WTC11 (cell line): ENCODE measurements around the gene ATRX. TPM values are rescaled to one million over a fixed set of nuclear protein-coding genes. Genes with fewer than 3 reads are reported as not detected.

ENCODE experiments used
- ATAC-seq: fragments of 200-7000 bp; cut with Tn5 transposase; 2 replicates; pipeline ENCODE4 v1.10.0; 2021; ENCODE audit warnings: mild to moderate bottlenecking, moderate library complexity
- CTCF ChIA-PET: fragments of 300-600 bp; sonication (Branson Sonifier 250); formaldehyde crosslinking; loops from one replicate; lab custom pipeline; 2021; ENCODE audit warnings: antibody characterized with exemption; lab: Charles Lee
- POLR2A ChIA-PET: fragments of 350-600 bp; sonication (Branson Sonifier 250); formaldehyde crosslinking; loops from one replicate; lab custom pipeline; 2021; ENCODE audit warnings: antibody characterized with exemption; lab: Charles Lee
- DNase-seq: peaks from one replicate; pipeline ENCODE4 v3.0.0; 2021; ENCODE audit warnings: low spot score
- H3K27ac Mint-ChIP-seq: 2 replicates; pipeline ENCODE4 v1.8.0; 2021; ENCODE audit warnings: mixed read lengths
- H3K27me3 Mint-ChIP-seq: 2 replicates; pipeline ENCODE4 v1.8.0; 2021; ENCODE audit warnings: low read depth, mild to moderate bottlenecking, moderate library complexity, mixed read lengths
- H3K36me3 Mint-ChIP-seq: 2 replicates; pipeline ENCODE4 v1.8.0; 2021; ENCODE audit warnings: mixed read lengths
- H3K4me1 Mint-ChIP-seq: 2 replicates; pipeline ENCODE4 v1.8.0; 2022; ENCODE audit warnings: mixed read lengths
- H3K4me3 Mint-ChIP-seq: 2 replicates; pipeline ENCODE4 v1.8.0; 2021; ENCODE audit warnings: mild to moderate bottlenecking, moderate library complexity, mixed read lengths
- H3K9me3 Mint-ChIP-seq: 2 replicates; pipeline ENCODE4 v1.8.0; 2021; ENCODE audit warnings: mixed read lengths
- ATF1 ChIP-seq: sonication (generic); formaldehyde crosslinking; IDR thresholded peaks from 2 replicates; pipeline ENCODE4 v1.8.1; 2023; ENCODE audit warnings: mild to moderate bottlenecking, moderate library complexity, missing genetic modification reagents
- ATF3 ChIP-seq: sonication (generic); formaldehyde crosslinking; conservative IDR thresholded peaks from 2 replicates; pipeline ENCODE4 v1.8.1; 2022; ENCODE audit warnings: mild to moderate bottlenecking, missing genetic modification reagents
- CDX4 ChIP-seq: fragments of 250-450 bp; sonication (Bioruptor Pico); IDR thresholded peaks from 2 replicates; pipeline ENCODE4 v1.9.0; 2021; ENCODE audit warnings: moderate library complexity, mild to moderate bottlenecking, inconsistent platforms, borderline replicate concordance
- CREB1 ChIP-seq: sonication (generic); formaldehyde crosslinking; IDR thresholded peaks from 2 replicates; pipeline ENCODE4 v1.8.0; 2023; ENCODE audit warnings: mild to moderate bottlenecking, missing genetic modification reagents
- ERG ChIP-seq: fragments of 250-450 bp; sonication (Bioruptor Pico); IDR thresholded peaks from 2 replicates; pipeline ENCODE4 v1.8.0; 2021; ENCODE audit warnings: mild to moderate bottlenecking
- FOXJ3 ChIP-seq: sonication (generic); formaldehyde crosslinking; IDR thresholded peaks from 2 replicates; pipeline ENCODE4 v1.9.0; 2021; ENCODE audit warnings: missing genetic modification reagents, mild to moderate bottlenecking, borderline replicate concordance
- FOXK1 ChIP-seq: sonication (generic); formaldehyde crosslinking; IDR thresholded peaks from 2 replicates; pipeline ENCODE4 v1.8.0; 2022; ENCODE audit warnings: mild to moderate bottlenecking, moderate library complexity, missing genetic modification reagents
- GABPB1 ChIP-seq: sonication (generic); formaldehyde crosslinking; IDR thresholded peaks from 2 replicates; pipeline ENCODE4 v1.8.1; 2023; ENCODE audit warnings: mild to moderate bottlenecking, missing genetic modification reagents
- HMGA2 ChIP-seq: fragments of 250-450 bp; sonication (Bioruptor Pico); IDR thresholded peaks from 2 replicates; pipeline ENCODE4 v1.4.0; 2021; ENCODE audit warnings: mild to moderate bottlenecking, moderate library complexity
- TCF7 ChIP-seq: sonication (generic); formaldehyde crosslinking; IDR thresholded peaks from 2 replicates; pipeline ENCODE4 v1.8.0; 2022; ENCODE audit warnings: mild to moderate bottlenecking, low read depth, missing genetic modification reagents, moderate library complexity
- TEAD1 ChIP-seq: sonication (generic); formaldehyde crosslinking; IDR thresholded peaks from 2 replicates; pipeline ENCODE4 v1.8.0; 2022; ENCODE audit warnings: mild to moderate bottlenecking, missing genetic modification reagents
- ZBTB21 ChIP-seq: sonication (generic); formaldehyde crosslinking; IDR thresholded peaks from 2 replicates; pipeline ENCODE4 v1.8.1; 2023; ENCODE audit warnings: mild to moderate bottlenecking, missing genetic modification reagents, borderline replicate concordance
- ZNF138 ChIP-seq: sonication (generic); formaldehyde crosslinking; conservative IDR thresholded peaks from 2 replicates; pipeline ENCODE4 v1.8.1; 2022; ENCODE audit warnings: mild to moderate bottlenecking, moderate library complexity, missing genetic modification reagents
- ZNF317 ChIP-seq: sonication (generic); formaldehyde crosslinking; IDR thresholded peaks from 2 replicates; pipeline ENCODE4 v1.8.1; 2023; ENCODE audit warnings: low read depth, mild to moderate bottlenecking, moderate library complexity, missing genetic modification reagents, borderline replicate concordance
- total RNA-seq: library from RNA; stranded (reverse); gene quantifications from 3 replicates; pipeline ENCODE4 v1.2.3, GENCODE V29; 2021
- TF ChIP-seq, protein P1 (sequence below): sonication (generic); formaldehyde crosslinking; IDR thresholded peaks from 2 replicates; pipeline ENCODE4 v1.8.0; 2023; ENCODE audit warnings: mild to moderate bottlenecking, missing genetic modification reagents
- TF ChIP-seq, protein P2 (sequence below): sonication (generic); formaldehyde crosslinking; IDR thresholded peaks from 2 replicates; pipeline ENCODE4 v1.8.1; 2022; ENCODE audit warnings: low read depth, mild to moderate bottlenecking, moderate library complexity, missing genetic modification reagents, borderline replicate concordance
- TF ChIP-seq, protein P3 (sequence below): sonication (generic); formaldehyde crosslinking; IDR thresholded peaks from 2 replicates; pipeline ENCODE4 v1.8.1; 2023; ENCODE audit warnings: mild to moderate bottlenecking, missing genetic modification reagents, moderate library complexity
- TF ChIP-seq, protein P4 (sequence below): sonication (generic); formaldehyde crosslinking; IDR thresholded peaks from 2 replicates; pipeline ENCODE4 v1.8.1; 2023; ENCODE audit warnings: mild to moderate bottlenecking, missing genetic modification reagents, borderline replicate concordance
- TF ChIP-seq, protein P5 (sequence below): sonication (generic); formaldehyde crosslinking; IDR thresholded peaks from 2 replicates; pipeline ENCODE4 v1.8.0; 2022; ENCODE audit warnings: mild to moderate bottlenecking, missing genetic modification reagents

Gene ATRX
- total RNA-seq, 1 experiment from 2014 or later, result 96.6 TPM

GRCh38 chrX:77597511-77597910 is 188.5 kb downstream of the ATRX start:
- H3K4me1 Mint-ChIP-seq, result no peaks in the 10 kb centered on the region
- no peak for ATAC-seq
- no peak for DNase-seq

GRCh38 chrX:77597090-77597489 is 188.9 kb downstream of the ATRX start:
- DNase-seq (no peak), ATAC-seq (no peak)
- H3K36me3 Mint-ChIP-seq, result peaks cover 21% of the 10 kb centered on the region
- H3K27ac Mint-ChIP-seq, result no peak overlapping the region
- TF ChIP-seq HMGA2 (CRISPR knock-in tag) (no peak), FOXJ3 (CRISPR knock-in tag) (no peak), FOXK1 (no peak), ZNF317 (CRISPR knock-in tag) (no peak), ATF3 (no peak), ZNF138 (CRISPR knock-in tag) (no peak), ZBTB21 (no peak), GABPB1 (CRISPR knock-in tag) (no peak), TCF7 (no peak), CREB1 (CRISPR knock-in tag) (no peak), TEAD1 (CRISPR knock-in tag) (no peak), ERG (no peak), ATF1 (CRISPR knock-in tag) (no peak), CDX4 (CRISPR knock-in tag) (no peak)
- TF ChIP-seq, protein P1, sequence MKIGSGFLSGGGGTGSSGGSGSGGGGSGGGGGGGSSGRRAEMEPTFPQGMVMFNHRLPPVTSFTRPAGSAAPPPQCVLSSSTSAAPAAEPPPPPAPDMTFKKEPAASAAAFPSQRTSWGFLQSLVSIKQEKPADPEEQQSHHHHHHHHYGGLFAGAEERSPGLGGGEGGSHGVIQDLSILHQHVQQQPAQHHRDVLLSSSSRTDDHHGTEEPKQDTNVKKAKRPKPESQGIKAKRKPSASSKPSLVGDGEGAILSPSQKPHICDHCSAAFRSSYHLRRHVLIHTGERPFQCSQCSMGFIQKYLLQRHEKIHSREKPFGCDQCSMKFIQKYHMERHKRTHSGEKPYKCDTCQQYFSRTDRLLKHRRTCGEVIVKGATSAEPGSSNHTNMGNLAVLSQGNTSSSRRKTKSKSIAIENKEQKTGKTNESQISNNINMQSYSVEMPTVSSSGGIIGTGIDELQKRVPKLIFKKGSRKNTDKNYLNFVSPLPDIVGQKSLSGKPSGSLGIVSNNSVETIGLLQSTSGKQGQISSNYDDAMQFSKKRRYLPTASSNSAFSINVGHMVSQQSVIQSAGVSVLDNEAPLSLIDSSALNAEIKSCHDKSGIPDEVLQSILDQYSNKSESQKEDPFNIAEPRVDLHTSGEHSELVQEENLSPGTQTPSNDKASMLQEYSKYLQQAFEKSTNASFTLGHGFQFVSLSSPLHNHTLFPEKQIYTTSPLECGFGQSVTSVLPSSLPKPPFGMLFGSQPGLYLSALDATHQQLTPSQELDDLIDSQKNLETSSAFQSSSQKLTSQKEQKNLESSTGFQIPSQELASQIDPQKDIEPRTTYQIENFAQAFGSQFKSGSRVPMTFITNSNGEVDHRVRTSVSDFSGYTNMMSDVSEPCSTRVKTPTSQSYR (CRISPR knock-in tag), result no peak
- TF ChIP-seq, protein P2, sequence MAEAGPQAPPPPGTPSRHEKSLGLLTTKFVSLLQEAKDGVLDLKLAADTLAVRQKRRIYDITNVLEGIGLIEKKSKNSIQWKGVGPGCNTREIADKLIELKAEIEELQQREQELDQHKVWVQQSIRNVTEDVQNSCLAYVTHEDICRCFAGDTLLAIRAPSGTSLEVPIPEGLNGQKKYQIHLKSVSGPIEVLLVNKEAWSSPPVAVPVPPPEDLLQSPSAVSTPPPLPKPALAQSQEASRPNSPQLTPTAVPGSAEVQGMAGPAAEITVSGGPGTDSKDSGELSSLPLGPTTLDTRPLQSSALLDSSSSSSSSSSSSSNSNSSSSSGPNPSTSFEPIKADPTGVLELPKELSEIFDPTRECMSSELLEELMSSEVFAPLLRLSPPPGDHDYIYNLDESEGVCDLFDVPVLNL (CRISPR knock-in tag), result no peak
- TF ChIP-seq, protein P3, sequence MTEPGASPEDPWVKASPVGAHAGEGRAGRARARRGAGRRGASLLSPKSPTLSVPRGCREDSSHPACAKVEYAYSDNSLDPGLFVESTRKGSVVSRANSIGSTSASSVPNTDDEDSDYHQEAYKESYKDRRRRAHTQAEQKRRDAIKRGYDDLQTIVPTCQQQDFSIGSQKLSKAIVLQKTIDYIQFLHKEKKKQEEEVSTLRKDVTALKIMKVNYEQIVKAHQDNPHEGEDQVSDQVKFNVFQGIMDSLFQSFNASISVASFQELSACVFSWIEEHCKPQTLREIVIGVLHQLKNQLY (CRISPR knock-in tag), result no peak
- TF ChIP-seq, protein P4, sequence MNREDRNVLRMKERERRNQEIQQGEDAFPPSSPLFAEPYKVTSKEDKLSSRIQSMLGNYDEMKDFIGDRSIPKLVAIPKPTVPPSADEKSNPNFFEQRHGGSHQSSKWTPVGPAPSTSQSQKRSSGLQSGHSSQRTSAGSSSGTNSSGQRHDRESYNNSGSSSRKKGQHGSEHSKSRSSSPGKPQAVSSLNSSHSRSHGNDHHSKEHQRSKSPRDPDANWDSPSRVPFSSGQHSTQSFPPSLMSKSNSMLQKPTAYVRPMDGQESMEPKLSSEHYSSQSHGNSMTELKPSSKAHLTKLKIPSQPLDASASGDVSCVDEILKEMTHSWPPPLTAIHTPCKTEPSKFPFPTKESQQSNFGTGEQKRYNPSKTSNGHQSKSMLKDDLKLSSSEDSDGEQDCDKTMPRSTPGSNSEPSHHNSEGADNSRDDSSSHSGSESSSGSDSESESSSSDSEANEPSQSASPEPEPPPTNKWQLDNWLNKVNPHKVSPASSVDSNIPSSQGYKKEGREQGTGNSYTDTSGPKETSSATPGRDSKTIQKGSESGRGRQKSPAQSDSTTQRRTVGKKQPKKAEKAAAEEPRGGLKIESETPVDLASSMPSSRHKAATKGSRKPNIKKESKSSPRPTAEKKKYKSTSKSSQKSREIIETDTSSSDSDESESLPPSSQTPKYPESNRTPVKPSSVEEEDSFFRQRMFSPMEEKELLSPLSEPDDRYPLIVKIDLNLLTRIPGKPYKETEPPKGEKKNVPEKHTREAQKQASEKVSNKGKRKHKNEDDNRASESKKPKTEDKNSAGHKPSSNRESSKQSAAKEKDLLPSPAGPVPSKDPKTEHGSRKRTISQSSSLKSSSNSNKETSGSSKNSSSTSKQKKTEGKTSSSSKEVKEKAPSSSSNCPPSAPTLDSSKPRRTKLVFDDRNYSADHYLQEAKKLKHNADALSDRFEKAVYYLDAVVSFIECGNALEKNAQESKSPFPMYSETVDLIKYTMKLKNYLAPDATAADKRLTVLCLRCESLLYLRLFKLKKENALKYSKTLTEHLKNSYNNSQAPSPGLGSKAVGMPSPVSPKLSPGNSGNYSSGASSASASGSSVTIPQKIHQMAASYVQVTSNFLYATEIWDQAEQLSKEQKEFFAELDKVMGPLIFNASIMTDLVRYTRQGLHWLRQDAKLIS, result no peak
- no peaks in the 10 kb centered on the region for H3K4me1 Mint-ChIP-seq
- H3K9me3 Mint-ChIP-seq, result no peaks in the 10 kb centered on the region
- POLR2A ChIA-PET, result no interaction called here
- CTCF ChIA-PET, result no interaction called here
- no peaks in the 10 kb centered on the region for H3K27me3 Mint-ChIP-seq
- no peak overlapping the region for H3K4me3 Mint-ChIP-seq

More at GRCh38 chrX:77597511-77597910, 188.5 kb downstream of the ATRX start:
- TF ChIP-seq, protein P5, sequence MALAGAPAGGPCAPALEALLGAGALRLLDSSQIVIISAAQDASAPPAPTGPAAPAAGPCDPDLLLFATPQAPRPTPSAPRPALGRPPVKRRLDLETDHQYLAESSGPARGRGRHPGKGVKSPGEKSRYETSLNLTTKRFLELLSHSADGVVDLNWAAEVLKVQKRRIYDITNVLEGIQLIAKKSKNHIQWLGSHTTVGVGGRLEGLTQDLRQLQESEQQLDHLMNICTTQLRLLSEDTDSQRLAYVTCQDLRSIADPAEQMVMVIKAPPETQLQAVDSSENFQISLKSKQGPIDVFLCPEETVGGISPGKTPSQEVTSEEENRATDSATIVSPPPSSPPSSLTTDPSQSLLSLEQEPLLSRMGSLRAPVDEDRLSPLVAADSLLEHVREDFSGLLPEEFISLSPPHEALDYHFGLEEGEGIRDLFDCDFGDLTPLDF (CRISPR knock-in tag), result no peak
- no peak overlapping the region for H3K27ac Mint-ChIP-seq
- ChIA-PET POLR2A (no interaction called here), CTCF (no interaction called here)
- H3K27me3 Mint-ChIP-seq, result no peaks in the 10 kb centered on the region
- no peaks in the 10 kb centered on the region for H3K9me3 Mint-ChIP-seq
- H3K4me3 Mint-ChIP-seq, result no peak overlapping the region
- H3K36me3 Mint-ChIP-seq, result peaks cover 21% of the 10 kb centered on the region
